NCI-H524 (cell line): ENCODE measurements around the gene FYB1.
"Not testable (repeated sequence)": the region's sequence is repeated elsewhere in the genome, so short reads cannot be mapped to it uniquely, and the experiment has no call there.

Experiments
- DNase-seq, 2 experiments: peaks; one replicate each; lab custom pipeline; 2025; lab: John Stamatoyannopoulos, UW

The FYB1 gene

DNA sequence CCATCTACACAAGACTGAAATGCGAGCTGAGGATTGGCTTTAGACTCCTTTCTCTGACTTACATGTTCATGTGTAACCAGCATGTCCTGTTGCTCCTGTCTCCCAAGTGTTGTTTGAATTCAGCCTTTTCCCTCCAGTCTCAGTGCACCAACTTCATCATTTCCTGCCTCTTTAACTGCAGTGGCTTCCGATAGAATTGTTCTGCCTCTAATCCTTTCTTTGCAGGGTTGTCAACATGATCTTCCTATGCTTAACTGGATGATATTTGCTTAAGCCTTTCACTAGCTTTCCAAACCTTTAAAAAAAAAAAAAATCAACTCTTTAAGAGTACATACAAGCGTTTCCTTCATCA is 6.7 kb upstream of the FYB1 start:
- DNase-seq, result no peak

GRCh38 chr5:39225405-39226099 is 6.2 kb upstream of the FYB1 start:
- no peak for DNase-seq

- peak; percentile 4 to 70 for DNase-seq
Observed at GRCh38 chr5:39224196-39224761, 4.9 kb upstream of the FYB1 start.

GRCh38 chr5:39223565-39224156 is 4.3 kb upstream of the FYB1 start:
- no peak for DNase-seq

DNA sequence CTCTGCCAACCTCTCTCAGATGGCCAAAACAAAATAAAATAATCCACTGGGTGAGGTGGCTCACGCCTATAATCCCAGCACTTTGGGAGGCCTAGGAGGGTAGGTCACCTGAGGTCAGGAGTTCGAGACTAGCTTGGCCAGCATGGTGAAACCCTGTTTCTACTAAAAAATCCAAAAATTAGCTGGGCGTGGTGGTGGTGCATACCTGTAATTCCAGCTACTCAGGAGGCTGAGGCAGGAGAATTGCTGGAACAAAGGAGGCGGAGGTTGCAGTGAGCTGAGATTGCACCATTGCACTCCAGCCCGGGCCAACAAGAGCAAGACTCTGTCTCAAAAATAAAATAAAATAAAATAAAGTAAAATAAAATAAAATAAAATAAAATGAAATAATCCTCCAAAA is 2.3 kb upstream of the FYB1 start:
- not testable (repeated sequence) for DNase-seq

DNA sequence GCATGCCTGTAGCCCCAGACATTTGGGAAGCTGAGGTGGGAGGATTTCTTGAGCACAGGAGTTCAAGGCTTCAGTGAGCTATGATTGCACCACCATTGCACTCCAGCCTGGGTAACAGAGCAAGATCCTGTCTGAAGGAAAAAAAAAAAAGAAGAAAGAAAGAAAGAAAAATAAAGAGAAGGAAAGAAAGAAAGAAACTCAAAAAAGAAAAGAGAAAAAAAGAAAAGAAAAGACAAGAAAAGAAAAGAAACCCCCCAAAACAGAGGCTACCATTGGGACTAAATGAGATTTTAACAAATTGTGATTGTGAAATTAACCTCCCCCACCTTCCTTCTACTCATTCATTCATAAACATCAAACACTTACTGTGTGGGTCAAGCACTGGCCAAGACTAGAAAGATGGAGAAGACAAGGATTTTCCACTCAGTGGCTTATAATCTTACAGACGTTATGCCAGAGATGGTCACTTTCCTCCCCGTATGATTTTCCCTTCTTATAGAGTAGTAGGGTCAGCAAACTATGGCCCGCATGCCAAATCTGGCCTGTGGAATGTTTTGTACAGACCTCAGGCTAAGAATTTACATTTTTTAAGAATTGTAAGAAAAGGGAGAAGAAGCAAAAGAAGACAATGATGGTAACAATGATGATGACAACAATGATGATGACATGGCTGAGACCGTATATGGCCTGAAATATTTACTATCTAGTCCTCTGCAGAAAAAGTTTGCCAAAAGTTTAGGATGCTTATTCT is 1.1 kb upstream of the FYB1 start:
- no peak for DNase-seq

- no peak for DNase-seq
Observed at GRCh38 chr5:39218482-39219402, 621 bp downstream of the FYB1 start.

DNA sequence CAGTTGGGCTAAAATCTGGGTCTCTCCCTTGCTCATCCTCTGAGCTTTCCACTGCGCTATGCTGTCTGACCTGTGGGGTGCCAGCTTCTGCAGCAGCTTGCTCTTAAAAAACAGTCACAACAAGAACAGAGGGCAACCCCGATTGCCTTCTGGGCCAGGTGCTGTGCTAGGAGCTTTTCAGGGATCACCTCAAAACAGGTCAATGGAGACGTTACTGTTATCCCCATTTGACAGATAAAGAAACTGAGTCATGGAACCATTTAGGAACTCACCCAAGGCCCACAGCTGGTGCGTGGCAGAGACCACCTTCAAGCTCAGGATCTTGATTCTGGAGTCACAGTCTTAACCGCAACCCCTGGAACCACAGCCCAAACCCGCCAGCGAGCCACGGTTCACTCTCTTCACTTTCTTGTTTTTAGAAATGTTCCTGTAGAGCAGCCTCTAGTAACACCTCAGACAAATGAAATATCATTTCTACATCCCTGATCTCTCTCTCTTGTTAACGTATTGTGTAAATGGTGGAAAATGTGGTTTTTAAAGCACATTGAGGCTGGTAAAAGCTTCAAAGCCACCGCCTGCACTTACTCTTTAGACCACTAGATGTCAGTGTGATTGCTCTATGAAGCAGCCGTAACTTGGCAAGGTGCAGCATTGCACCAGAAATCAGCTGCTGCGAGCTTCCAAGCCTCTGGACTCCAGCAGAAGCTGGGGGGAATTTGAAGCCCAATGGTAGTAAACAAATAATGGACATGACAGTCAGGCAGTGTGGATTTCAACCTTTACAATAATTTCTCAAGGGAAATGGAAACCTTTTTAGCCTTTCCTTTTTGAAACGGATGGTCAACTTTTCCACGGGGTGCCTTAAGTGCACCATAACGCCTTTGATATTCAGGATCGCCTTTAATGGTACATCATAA is 1.7 kb downstream of the FYB1 start:
- peak; percentile 19 to 68 for DNase-seq

DNA sequence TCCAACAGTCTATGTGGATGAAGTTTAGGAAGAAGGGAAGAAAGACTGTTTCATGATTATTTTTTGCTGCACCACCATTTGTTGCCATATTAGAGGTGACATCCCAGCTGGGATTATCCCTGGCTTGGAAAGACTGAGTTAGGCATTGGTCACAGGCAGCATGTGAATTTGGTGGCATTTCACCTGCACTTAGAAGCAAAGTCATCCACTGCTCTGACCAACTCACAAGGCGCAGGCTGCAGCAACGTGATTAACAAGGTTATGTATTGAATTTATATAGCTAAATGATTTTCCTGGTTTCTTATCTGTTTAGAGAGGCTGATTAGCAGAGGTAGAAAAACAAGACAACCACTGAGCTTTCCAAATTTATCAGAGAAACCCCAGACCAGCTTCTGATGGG is 2.7 kb downstream of the FYB1 start:
- no peak for DNase-seq

- no peak for DNase-seq
Observed at GRCh38 chr5:39215857-39216256, 3.5 kb downstream of the FYB1 start.

DNA sequence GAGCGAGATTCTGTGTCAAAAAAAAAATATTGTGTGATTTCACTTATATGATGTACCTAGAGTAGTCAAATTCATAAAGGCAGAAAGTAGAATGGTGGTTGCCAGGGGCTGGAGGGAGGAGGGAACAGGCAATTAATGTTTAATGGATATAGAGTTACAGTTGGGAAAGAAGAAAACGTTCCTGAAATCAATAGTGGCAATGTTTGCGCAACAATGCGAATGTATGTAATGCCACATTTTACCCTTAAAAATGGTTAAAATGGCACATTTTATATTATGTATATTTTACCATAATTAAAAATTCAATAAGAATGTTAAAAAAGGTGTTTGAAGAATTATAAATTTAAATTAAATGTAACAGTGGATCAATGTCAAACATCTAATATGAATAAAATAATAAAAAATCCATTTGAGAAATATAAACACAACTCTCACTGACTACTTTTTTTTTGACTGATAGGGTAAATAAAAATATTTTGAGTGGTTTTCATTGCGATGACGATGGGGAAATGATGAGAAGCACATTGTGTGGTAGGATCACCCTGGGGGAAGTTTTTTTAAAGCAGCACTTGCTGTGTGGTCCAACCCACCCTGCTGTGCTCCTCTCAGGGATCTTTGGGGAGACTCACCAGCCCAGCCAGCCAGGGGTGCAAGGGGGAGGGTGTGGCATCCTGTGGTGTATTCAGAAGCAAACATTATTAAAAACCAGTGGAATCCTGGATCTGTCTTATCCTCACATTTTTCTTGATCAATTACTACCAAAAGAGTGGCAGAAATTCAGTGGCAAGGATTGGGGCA is 4.3 kb downstream of the FYB1 start:
- no peak for DNase-seq

DNA sequence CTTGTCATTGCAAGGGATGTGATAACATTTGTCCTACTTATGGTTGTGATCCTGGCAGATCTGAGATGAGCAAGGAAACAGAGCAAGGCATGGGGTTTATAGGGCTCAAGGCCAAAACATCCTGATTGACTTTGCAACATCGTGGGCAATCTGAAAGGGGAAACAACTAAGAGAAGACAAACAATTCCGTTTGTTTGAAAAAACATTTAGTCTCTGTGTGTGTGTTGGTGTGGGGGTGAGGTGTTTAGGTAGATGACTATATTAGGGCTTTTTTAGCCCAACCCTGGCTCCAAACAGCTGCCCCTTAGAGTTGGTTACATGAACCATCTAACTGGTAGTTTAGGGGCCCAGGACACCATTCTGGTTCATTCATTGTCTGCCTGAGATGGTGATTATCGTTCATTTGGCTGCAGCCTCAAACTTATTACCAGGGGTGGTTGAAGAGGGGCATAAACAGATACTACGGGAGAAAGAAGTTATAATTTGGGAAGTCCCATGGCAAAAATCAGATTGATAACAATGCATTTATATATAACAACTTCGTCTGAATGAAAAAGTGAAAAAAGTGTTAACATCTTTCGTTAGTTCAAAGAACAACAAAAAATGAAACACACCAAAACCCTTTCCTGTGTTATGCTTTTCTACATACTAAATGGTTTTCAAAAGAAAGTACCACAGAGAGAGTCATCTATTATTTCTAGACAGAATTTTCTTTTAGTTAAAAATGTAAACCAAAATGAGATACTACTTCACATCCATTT is 5.7 kb downstream of the FYB1 start:
- DNase-seq, result no peak

DNA sequence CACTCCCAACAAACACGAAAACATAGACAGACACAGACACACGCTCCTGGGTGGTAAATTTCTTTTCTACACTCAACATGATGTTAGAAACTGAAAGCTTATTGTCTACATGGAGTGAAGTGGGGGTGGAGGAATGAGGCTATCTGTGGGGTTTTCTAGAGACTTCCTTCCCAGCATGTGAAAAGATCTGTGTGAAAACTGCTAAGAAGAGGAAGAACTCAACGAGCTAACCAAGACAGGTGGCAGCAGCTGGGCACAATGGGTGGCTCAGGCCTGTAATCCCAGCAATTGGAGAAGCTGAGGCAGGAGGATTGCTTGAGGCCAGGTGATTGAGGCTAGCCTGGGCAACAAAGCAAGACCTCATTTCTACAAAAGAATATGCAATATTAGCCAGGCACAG is 7.6 kb downstream of the FYB1 start:
- no peak for DNase-seq

- no peak for DNase-seq
Observed at GRCh38 chr5:39209924-39210323, 9.4 kb downstream of the FYB1 start.

GRCh38 chr5:39208471-39208870 is 10.9 kb downstream of the FYB1 start:
- DNase-seq, result no peak

DNA sequence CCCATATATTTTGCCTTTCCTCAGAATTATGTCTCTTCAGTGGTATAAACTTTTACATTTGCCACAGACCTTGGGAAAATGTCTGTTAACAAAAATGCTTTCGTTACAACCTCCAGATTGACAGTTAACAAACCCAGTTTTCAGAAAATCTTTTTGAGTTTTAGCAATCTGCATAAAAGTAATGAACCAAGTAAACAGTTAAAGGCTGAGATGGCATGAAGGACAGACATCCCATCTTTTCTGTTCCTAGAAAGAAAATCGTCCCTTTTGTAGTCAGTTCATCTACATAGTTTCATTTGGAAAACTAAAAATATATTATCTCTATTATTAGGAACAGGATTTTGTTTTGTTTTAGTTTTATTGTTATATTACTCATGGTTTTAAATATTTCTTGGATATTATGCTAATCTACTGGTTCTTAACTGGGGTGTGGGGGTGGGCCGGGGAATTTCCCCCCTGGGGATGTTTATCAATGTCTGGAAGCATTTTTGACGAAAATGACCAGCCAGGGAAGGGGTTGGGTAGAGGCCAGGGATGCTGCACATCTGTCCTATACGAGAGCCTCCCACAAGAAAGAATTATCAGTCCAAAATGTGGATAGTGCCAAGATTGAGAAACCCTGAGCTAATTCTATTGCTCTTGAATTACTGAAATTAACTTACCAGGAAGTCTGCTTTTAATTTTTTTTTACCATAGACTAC is 11.9 kb downstream of the FYB1 start:
- DNase-seq, result no peak

DNA sequence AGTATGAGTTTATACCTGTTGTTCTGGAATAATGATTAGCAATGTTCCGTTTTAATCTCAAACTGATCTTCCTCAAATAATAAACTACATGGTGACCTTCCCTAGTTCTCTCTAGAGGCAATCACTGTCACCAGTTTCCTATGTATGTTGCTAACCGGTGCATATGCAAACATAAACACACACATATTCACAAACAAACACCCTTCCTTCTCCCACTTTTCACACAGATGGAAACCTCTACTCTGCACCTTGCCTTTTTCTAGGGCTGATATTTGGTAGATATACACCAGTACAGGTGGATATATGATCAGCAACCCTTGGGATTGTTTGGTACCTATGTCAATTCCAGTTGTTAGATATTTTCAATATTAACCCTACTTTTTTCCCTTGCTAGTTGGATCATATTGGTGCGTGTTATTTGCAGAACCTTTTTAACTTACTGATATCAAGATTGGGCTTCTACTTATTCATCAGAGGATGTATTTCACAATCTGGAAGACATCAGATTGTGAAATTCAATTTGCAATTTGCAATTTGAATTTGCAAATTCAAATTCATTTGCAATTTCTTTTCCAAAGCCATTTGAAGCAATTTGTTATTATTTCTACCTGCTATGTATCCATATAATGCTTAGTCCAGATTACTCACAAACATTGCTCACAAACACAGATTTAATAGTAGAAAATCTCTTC is 12.6 kb downstream of the FYB1 start:
- no peak for DNase-seq

DNA sequence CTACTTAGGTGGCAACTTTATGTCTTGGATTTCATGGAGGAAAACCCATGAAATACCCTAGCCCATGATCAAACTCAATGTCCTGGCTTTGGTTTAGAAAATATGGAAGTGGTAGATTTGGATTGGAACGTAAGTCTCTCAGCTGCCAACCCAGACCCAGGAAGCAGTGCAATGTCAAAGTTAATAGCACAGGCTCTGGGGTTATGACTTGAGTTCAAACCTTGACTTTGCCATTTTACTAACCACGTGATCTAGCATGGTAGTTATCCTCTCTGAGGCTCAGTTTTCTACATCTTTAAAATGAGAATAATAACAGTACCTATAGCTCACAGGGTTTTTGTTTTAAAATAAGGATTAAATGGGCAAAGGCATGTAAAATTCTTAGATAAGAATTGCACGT is 13.8 kb downstream of the FYB1 start:
- DNase-seq, result no peak
